Measurements from ENCODE around the gene DKK3. TPM values are rescaled to one million over a fixed set of nuclear protein-coding genes. Genes with fewer than 3 reads are reported as not detected.

The DKK3 gene
- total RNA-seq, 6 experiments from 2014 or later, result 518 to 872 (median 646) TPM

- Mint-ChIP-seq H3K9me3 (no peaks in the 10 kb centered on the region), H3K36me3 (ENCODE audit: low read depth) (no peaks in the 10 kb centered on the region), H3K27ac (no peak overlapping the region), H3K4me3 (no peak overlapping the region), H3K4me1 (ENCODE audit: low read depth) (peaks cover 54% of the 10 kb centered on the region), H3K27me3 (ENCODE audit: insufficient read depth) (peaks cover 2% of the 10 kb centered on the region; the same call in 1 of the 2 replicates)
- DNase-seq, result no peak
- TF ChIP-seq CTCF (IDR thresholded peaks at IDR 0.05), result no peak
These were observed 7.1 kb upstream of the DKK3 start for GRCh38 chr11:12015486-12015885.

GRCh38 chr11:12013781-12014180 is 5.4 kb upstream of the DKK3 start:
- no peak overlapping the region for H3K4me3 Mint-ChIP-seq

GRCh38 chr11:12009617-12010321 is 1.3 kb upstream of the DKK3 start:
- no peak overlapping the region for H3K27ac Mint-ChIP-seq
- H3K9me3 Mint-ChIP-seq, result no peaks in the 10 kb centered on the region

More at GRCh38 chr11:12013781-12014180, 5.4 kb upstream of the DKK3 start:
- H3K9me3 Mint-ChIP-seq, result no peaks in the 10 kb centered on the region
- H3K36me3 Mint-ChIP-seq (ENCODE audit: low read depth), result no peaks in the 10 kb centered on the region
- peaks cover 46% of the 10 kb centered on the region for H3K4me1 Mint-ChIP-seq (ENCODE audit: low read depth)
- TF ChIP-seq CTCF (IDR thresholded peaks at IDR 0.05), result no peak
- H3K27ac Mint-ChIP-seq, result no peak overlapping the region
- no peak for DNase-seq
- peaks cover 2% of the 10 kb centered on the region for H3K27me3 Mint-ChIP-seq (ENCODE audit: insufficient read depth)

GRCh38 chr11:12008790-12009616 is 577 bp upstream of the DKK3 start:
- Mint-ChIP-seq H3K4me3 (peak overlapping the region; percentile 89), H3K27me3 (ENCODE audit: insufficient read depth) (no peaks in the 10 kb centered on the region; the same call in 1 of the 2 replicates), H3K4me1 (ENCODE audit: low read depth) (peaks cover 58% of the 10 kb centered on the region), H3K9me3 (no peaks in the 10 kb centered on the region), H3K27ac (no peak overlapping the region), H3K36me3 (ENCODE audit: low read depth) (peaks cover 31% of the 10 kb centered on the region)
- DNase-seq, result peak; percentile 35
- no peak for TF ChIP-seq CTCF (IDR thresholded peaks at IDR 0.05)

More at GRCh38 chr11:12009617-12010321, 1.3 kb upstream of the DKK3 start:
- H3K4me3 Mint-ChIP-seq, result peak overlapping the region; percentile 84
- peaks cover 24% of the 10 kb centered on the region for H3K36me3 Mint-ChIP-seq (ENCODE audit: low read depth)
- DNase-seq, result no peak
- no peaks in the 10 kb centered on the region; the same call in 1 of the 2 replicates for H3K27me3 Mint-ChIP-seq (ENCODE audit: insufficient read depth)
- TF ChIP-seq CTCF (IDR thresholded peaks at IDR 0.05), result no peak
- peaks cover 54% of the 10 kb centered on the region for H3K4me1 Mint-ChIP-seq (ENCODE audit: low read depth)

GRCh38 chr11:12007230-12007593 is 1.2 kb downstream of the DKK3 start:
- Mint-ChIP-seq H3K27me3 (ENCODE audit: insufficient read depth) (no peaks in the 10 kb centered on the region; the same call in 1 of the 2 replicates), H3K36me3 (ENCODE audit: low read depth) (peaks cover 43% of the 10 kb centered on the region), H3K4me1 (ENCODE audit: low read depth) (peaks cover 65% of the 10 kb centered on the region), H3K9me3 (no peaks in the 10 kb centered on the region), H3K4me3 (peak overlapping the region; percentile 89), H3K27ac (peak overlapping the region; percentile 82)
- TF ChIP-seq CTCF (IDR thresholded peaks at IDR 0.05), result no peak
- DNase-seq, result no peak

Measured in HFFc6 (cell line).